Karpas-422 (cell line): Measurements from ENCODE around the gene UST. TPM values are rescaled to one million over a fixed set of nuclear protein-coding genes. Genes with fewer than 3 reads are reported as not detected.

Source experiments
- DNase-seq: peaks from one replicate; pipeline ENCODE4 v3.0.0-alpha.2; 2015
- H2AFZ ChIP-seq: fragments of 200-600 bp; sonication (generic); 2 replicates; pipeline ENCODE4 v1.6.1; 2014; ENCODE audit warnings: antibody characterized with exemption, low read length, mixed read lengths
- H3K27ac ChIP-seq: fragments of 200-600 bp; sonication (generic); 2 replicates; pipeline ENCODE4 v1.5.1; 2014; ENCODE audit warnings: mild to moderate bottlenecking, low read length, moderate library complexity
- H3K27me3 ChIP-seq: fragments of 200-600 bp; sonication (generic); 2 replicates; pipeline ENCODE4 v1.6.1; 2014; ENCODE audit warnings: low read length, mixed read lengths
- H3K36me3 ChIP-seq: fragments of 200-600 bp; sonication (generic); 2 replicates; pipeline ENCODE4 v1.6.1; 2014; ENCODE audit warnings: low read length, mixed read lengths; ENCODE audit not compliant: insufficient read depth
- H3K4me1 ChIP-seq: fragments of 200-600 bp; sonication (generic); 2 replicates; pipeline ENCODE4 v1.6.1; 2014; ENCODE audit warnings: mild to moderate bottlenecking, low read length, mixed read lengths
- H3K4me2 ChIP-seq: fragments of 200-600 bp; sonication (generic); 2 replicates; pipeline ENCODE4 v1.6.1; 2014; ENCODE audit warnings: low read length, low read depth, mild to moderate bottlenecking; ENCODE audit not compliant: poor library complexity, severe bottlenecking
- H3K4me3 ChIP-seq: fragments of 200-600 bp; sonication (generic); 2 replicates; pipeline ENCODE4 v1.5.1; 2014; ENCODE audit warnings: mild to moderate bottlenecking, antibody characterized with exemption, low read length, mixed read lengths
- H3K79me2 ChIP-seq: fragments of 200-600 bp; sonication (generic); 2 replicates; pipeline ENCODE4 v1.6.1; 2014; ENCODE audit warnings: mild to moderate bottlenecking, low read length, mixed read lengths
- H3K9ac ChIP-seq: fragments of 200-600 bp; sonication (generic); 2 replicates; pipeline ENCODE4 v1.6.0; 2014; ENCODE audit warnings: low read length
- H3K9me2 ChIP-seq: fragments of 200-600 bp; sonication (generic), shearing (Covaris generic); replicated peaks from 2 replicates; pipeline ENCODE4 v1.6.0; 2014; ENCODE audit warnings: mild to moderate bottlenecking, low read length, moderate library complexity; ENCODE audit not compliant: insufficient read depth
- H3K9me3 ChIP-seq: fragments of 300-700, 200-600 bp; sonication (generic); 2 replicates; pipeline ENCODE4 v1.6.1; 2014; ENCODE audit warnings: low read length, mixed read lengths
- H4K20me1 ChIP-seq: fragments of 200-600 bp; sonication (generic); 2 replicates; pipeline ENCODE4 v1.6.1; 2014; ENCODE audit warnings: mild to moderate bottlenecking, antibody characterized with exemption, low read length, low read depth; ENCODE audit not compliant: insufficient read depth
- total RNA-seq: library from RNA; depleted of rRNA; stranded (reverse); fragments of >200 nt; shearing (Covaris generic); gene quantifications from 2 replicates; pipeline ENCODE4 v1.2.3, GENCODE V29; 2014; ENCODE audit warnings: low replicate concordance

The UST gene
- total RNA-seq, 1 experiment from 2014 or later, result 0.15 TPM

- Histone ChIP-seq H3K79me2 (no peaks in the 10 kb centered on the region), H3K9me2 (no peaks in the 10 kb centered on the region), H3K9me3 (no peaks in the 10 kb centered on the region), H2AFZ (no peak overlapping the region), H3K27me3 (no peaks in the 10 kb centered on the region), H3K36me3 (no peaks in the 10 kb centered on the region), H3K4me1 (no peaks in the 10 kb centered on the region), H3K4me3 (no peak overlapping the region), H3K4me2 (no peak overlapping the region), H3K27ac (no peak overlapping the region), H3K9ac (no peak overlapping the region), H4K20me1 (no peaks in the 10 kb centered on the region)
- DNase-seq, result no peak
Measured at GRCh38 chr6:149122850-149123821, 376.3 kb downstream of the UST start.

DNA sequence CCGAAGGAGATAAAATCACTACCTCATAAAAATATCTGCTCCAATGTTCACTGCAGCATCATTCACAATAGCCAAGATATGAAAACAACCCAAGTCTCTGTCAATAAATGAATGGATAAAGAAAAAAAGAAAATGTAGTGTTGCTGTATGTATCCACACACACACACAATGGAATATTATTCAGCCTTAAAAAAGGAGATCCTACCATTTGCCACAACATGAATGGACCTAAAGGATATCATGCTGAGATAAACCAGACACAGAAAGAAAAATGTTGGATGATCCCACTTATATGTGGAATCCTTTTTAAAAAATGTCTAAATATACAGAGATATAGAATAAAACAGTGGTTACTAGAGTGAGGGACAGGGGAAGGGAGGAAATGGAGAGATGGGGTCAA lies 378.5 kb downstream of the UST start:
- Histone ChIP-seq H3K27me3 (no peaks in the 10 kb centered on the region), H3K4me1 (peaks cover 6% of the 10 kb centered on the region), H3K36me3 (no peaks in the 10 kb centered on the region), H3K79me2 (no peaks in the 10 kb centered on the region), H3K9ac (no peak overlapping the region), H3K4me2 (no peak overlapping the region), H4K20me1 (no peaks in the 10 kb centered on the region), H3K4me3 (no peak overlapping the region), H3K9me2 (no peaks in the 10 kb centered on the region), H3K9me3 (no peaks in the 10 kb centered on the region), H3K27ac (no peak overlapping the region), H2AFZ (no peak overlapping the region)
- DNase-seq, result no peak
